Endodermal cell (in vitro differentiated cells): ENCODE results near the gene SULT2A1. TPM values are rescaled to one million over a fixed set of nuclear protein-coding genes. Genes with fewer than 3 reads are reported as not detected.

Experiments
- DNase-seq: peaks from one replicate; pipeline ENCODE4 v3.0.0-alpha.2; 2017
- H3K27ac ChIP-seq: 2 replicates; pipeline ENCODE4 v1.5.1; 2013; ENCODE audit warnings: mild to moderate bottlenecking, low read depth, low read length, moderate library complexity
- H3K27me3 ChIP-seq: 2 replicates; pipeline ENCODE4 v1.6.1; 2013; ENCODE audit warnings: mild to moderate bottlenecking, low read length, moderate library complexity; ENCODE audit not compliant: insufficient read depth, control insufficient read depth, poor library complexity, severe bottlenecking
- H3K36me3 ChIP-seq: 2 replicates; pipeline ENCODE4 v1.7.0; 2013; ENCODE audit warnings: mild to moderate bottlenecking, low read length, moderate library complexity; ENCODE audit not compliant: control insufficient read depth, insufficient read depth
- H3K4me1 ChIP-seq: one replicate; pipeline ENCODE4 v1.7.0; 2013; ENCODE audit warnings: low read length; ENCODE audit not compliant: control insufficient read depth, insufficient read depth
- H3K4me3 ChIP-seq: 2 replicates; pipeline ENCODE4 v1.5.1; 2013; ENCODE audit warnings: mild to moderate bottlenecking, low read length, moderate library complexity
- H3K9ac ChIP-seq: 2 replicates; pipeline ENCODE4 v1.6.1; 2013; ENCODE audit warnings: mild to moderate bottlenecking, low read length, moderate library complexity; ENCODE audit not compliant: poor library complexity, severe bottlenecking; ENCODE audit errors: extremely low read depth
- H3K9me3 ChIP-seq: 2 replicates; pipeline ENCODE4 v1.6.1; 2013; ENCODE audit warnings: mild to moderate bottlenecking, low read length, moderate library complexity; ENCODE audit not compliant: control insufficient read depth
- H3K27ac Mint-ChIP-seq: 2 replicates; pipeline ENCODE4 v1.8.0; 2020; ENCODE audit warnings: mixed read lengths
- H3K27me3 Mint-ChIP-seq: 2 replicates; pipeline ENCODE4 v1.8.0; 2021; ENCODE audit warnings: mild to moderate bottlenecking, mixed read lengths; ENCODE audit not compliant: insufficient read depth
- H3K36me3 Mint-ChIP-seq: 2 replicates; pipeline ENCODE4 v1.8.0; 2020; ENCODE audit warnings: low read depth, mixed read lengths
- H3K4me1 Mint-ChIP-seq: 2 replicates; pipeline ENCODE4 v1.8.0; 2020; ENCODE audit warnings: mixed read lengths
- H3K4me3 Mint-ChIP-seq: 2 replicates; pipeline ENCODE4 v1.8.0; 2020; ENCODE audit warnings: mild to moderate bottlenecking, moderate library complexity, mixed read lengths
- H3K9me3 Mint-ChIP-seq: 2 replicates; pipeline ENCODE4 v1.8.0; 2020; ENCODE audit warnings: mild to moderate bottlenecking, mixed read lengths
- WGBS, 2 experiments: methylation state at CpG; one replicate each; pipeline versions ENCODE4 v1.1.5 to v1.1.7; 2013; ENCODE audit warnings: missing lambda C conversion rate in 2 of 2, mixed read lengths in 1 of 2; ENCODE audit not compliant: insufficient coverage in 1 of 2, insufficient read length in 1 of 2; 5-methylcytosine and 5-hydroxymethylcytosine counted together
- total RNA-seq, 2 donors: library from RNA; stranded (reverse); fragmentation: NEBNext Ultra II Directional in 1 of 2; extraction: Animal tissue kit (Norgen Biotek cat#: 25700) in 1 of 2; gene quantifications; 2 replicates in 1 of 2; 3 replicates in 1 of 2; pipeline ENCODE4 v1.2.1, GENCODE V29; 2021
- TF ChIP-seq, protein P1 (sequence below): fragments of 200-600 bp; sonication (generic); conservative IDR thresholded peaks from 2 replicates; pipeline ENCODE4 v1.5.0; 2021; ENCODE audit warnings: antibody characterized with exemption, mild to moderate bottlenecking

SULT2A1 gene
- total RNA-seq, 2 donors from 2014 or later, result 0.18 TPM; not detected in 1

- WGBS, 2 experiments, result 77 to 89% methylated on average over 5 to 7 of the region's 7 CpGs
- Histone ChIP-seq H3K9ac (no peak overlapping the region), H3K27me3 (no peaks in the 10 kb centered on the region), H3K4me3 (no peak overlapping the region), H3K27ac (no peak overlapping the region), H3K36me3 (no peaks in the 10 kb centered on the region), H3K9me3 (peaks cover 8% of the 10 kb centered on the region), H3K4me1 (no peaks in the 10 kb centered on the region)
- no peaks in the 10 kb centered on the region for H3K27me3 Mint-ChIP-seq
- TF ChIP-seq, protein P1, sequence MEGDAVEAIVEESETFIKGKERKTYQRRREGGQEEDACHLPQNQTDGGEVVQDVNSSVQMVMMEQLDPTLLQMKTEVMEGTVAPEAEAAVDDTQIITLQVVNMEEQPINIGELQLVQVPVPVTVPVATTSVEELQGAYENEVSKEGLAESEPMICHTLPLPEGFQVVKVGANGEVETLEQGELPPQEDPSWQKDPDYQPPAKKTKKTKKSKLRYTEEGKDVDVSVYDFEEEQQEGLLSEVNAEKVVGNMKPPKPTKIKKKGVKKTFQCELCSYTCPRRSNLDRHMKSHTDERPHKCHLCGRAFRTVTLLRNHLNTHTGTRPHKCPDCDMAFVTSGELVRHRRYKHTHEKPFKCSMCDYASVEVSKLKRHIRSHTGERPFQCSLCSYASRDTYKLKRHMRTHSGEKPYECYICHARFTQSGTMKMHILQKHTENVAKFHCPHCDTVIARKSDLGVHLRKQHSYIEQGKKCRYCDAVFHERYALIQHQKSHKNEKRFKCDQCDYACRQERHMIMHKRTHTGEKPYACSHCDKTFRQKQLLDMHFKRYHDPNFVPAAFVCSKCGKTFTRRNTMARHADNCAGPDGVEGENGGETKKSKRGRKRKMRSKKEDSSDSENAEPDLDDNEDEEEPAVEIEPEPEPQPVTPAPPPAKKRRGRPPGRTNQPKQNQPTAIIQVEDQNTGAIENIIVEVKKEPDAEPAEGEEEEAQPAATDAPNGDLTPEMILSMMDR, result no peak
- no peak for DNase-seq
- H3K9me3 Mint-ChIP-seq, result peaks cover 17% of the 10 kb centered on the region
- no peak overlapping the region for H3K4me3 Mint-ChIP-seq
- H3K36me3 Mint-ChIP-seq, result no peaks in the 10 kb centered on the region
- no peak overlapping the region for H3K27ac Mint-ChIP-seq
- peaks cover 15% of the 10 kb centered on the region for H3K4me1 Mint-ChIP-seq
These were observed 4.9 kb upstream of the SULT2A1 start for GRCh38 chr19:47890865-47891621.

GRCh38 chr19:47885067-47885463 is 1.1 kb downstream of the SULT2A1 start:
- H3K9ac ChIP-seq, result no peak overlapping the region
- Mint-ChIP-seq H3K36me3 (no peaks in the 10 kb centered on the region), H3K9me3 (peaks cover 2% of the 10 kb centered on the region), H3K27me3 (no peaks in the 10 kb centered on the region), H3K4me1 (peaks cover 18% of the 10 kb centered on the region), H3K27ac (no peak overlapping the region), H3K4me3 (no peak overlapping the region)
- TF ChIP-seq, protein P1, result no peak
- H3K27me3 ChIP-seq, result no peaks in the 10 kb centered on the region
- no peak overlapping the region for H3K4me3 ChIP-seq
- no peaks in the 10 kb centered on the region for H3K9me3 ChIP-seq
- H3K27ac ChIP-seq, result no peak overlapping the region
- H3K4me1 ChIP-seq, result no peaks in the 10 kb centered on the region
- WGBS, 2 experiments, result 91 to 100% methylated on average over 3 to 5 of the region's 5 CpGs
- H3K36me3 ChIP-seq, result no peaks in the 10 kb centered on the region
- no peak for DNase-seq

GRCh38 chr19:47882890-47883289 is 3.2 kb downstream of the SULT2A1 start:
- H3K4me3 Mint-ChIP-seq, result no peak overlapping the region
- no peaks in the 10 kb centered on the region for H3K36me3 Mint-ChIP-seq
- H3K27ac Mint-ChIP-seq, result no peak overlapping the region
- Histone ChIP-seq H3K27me3 (no peaks in the 10 kb centered on the region), H3K4me1 (no peaks in the 10 kb centered on the region), H3K36me3 (no peaks in the 10 kb centered on the region), H3K9me3 (no peaks in the 10 kb centered on the region), H3K9ac (no peak overlapping the region), H3K4me3 (no peak overlapping the region), H3K27ac (no peak overlapping the region)
- no peak for DNase-seq
- peaks cover 5% of the 10 kb centered on the region for H3K9me3 Mint-ChIP-seq
- TF ChIP-seq, protein P1, result no peak
- H3K27me3 Mint-ChIP-seq, result no peaks in the 10 kb centered on the region
- H3K4me1 Mint-ChIP-seq, result peaks cover 18% of the 10 kb centered on the region
- 80 to 94% methylated on average over 2 to 3 of the region's 3 CpGs for WGBS, 2 experiments
